ENCODE results near the gene DUSP22.

- TF ChIP-seq CTCF (IDR thresholded peaks at IDR 0.05) (no peak), EP300 (IDR thresholded peaks at IDR 0.05) (no peak), POLR2AphosphoS5 (IDR thresholded peaks at IDR 0.05) (no peak)
Measured at GRCh38 chr6:399785-400534, 107.7 kb downstream of the DUSP22 start.

Data from suprapubic skin (tissue), 4 donors.